ENCODE data around the gene HOXD10.

The HOXD10 gene

DNA sequence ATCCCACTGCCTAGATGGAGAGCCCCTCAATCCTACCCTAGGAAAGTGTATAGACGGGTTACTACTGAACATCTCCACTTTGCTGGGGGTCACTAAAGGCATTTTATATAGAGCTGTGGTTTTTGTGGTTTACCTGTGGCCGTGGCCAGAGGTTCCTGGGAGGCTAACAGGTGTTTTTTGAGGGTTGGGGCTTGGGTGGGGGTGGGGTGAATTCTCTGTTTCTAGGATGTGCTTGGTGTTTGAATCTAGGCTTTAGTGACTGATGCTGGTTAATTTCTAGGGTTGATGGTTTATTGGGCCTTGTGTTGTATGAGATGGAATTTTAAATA is 20.6 kb downstream of the HOXD10 start:
- DNase-seq = no peak

DNA sequence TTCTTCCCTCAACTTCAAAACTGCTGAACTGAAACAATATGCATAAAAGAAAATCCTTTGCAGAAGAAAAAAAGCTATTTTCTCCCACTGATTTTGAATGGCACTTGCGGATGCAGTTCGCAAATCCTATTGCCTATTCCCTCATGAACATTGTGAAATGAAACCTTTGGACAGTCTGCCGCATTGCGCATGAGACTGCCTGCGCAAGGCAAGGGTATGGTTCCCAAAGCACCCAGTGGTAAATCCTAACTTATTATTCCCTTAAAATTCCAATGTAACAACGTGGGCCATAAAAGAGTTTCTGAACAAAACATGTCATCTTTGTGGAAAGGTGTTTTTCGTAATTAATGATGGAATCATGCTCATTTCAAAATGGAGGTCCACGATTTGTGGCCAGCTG is 21.3 kb downstream of the HOXD10 start:
- no peak for DNase-seq

GRCh38 chr2:176138526-176138922 is 21.9 kb downstream of the HOXD10 start:
- DNase-seq = no peak

GRCh38 chr2:176138923-176139660 is 22.5 kb downstream of the HOXD10 start:
- no peak for DNase-seq

GRCh38 chr2:176139661-176140512 is 23.3 kb downstream of the HOXD10 start:
- no peak for DNase-seq

DNA sequence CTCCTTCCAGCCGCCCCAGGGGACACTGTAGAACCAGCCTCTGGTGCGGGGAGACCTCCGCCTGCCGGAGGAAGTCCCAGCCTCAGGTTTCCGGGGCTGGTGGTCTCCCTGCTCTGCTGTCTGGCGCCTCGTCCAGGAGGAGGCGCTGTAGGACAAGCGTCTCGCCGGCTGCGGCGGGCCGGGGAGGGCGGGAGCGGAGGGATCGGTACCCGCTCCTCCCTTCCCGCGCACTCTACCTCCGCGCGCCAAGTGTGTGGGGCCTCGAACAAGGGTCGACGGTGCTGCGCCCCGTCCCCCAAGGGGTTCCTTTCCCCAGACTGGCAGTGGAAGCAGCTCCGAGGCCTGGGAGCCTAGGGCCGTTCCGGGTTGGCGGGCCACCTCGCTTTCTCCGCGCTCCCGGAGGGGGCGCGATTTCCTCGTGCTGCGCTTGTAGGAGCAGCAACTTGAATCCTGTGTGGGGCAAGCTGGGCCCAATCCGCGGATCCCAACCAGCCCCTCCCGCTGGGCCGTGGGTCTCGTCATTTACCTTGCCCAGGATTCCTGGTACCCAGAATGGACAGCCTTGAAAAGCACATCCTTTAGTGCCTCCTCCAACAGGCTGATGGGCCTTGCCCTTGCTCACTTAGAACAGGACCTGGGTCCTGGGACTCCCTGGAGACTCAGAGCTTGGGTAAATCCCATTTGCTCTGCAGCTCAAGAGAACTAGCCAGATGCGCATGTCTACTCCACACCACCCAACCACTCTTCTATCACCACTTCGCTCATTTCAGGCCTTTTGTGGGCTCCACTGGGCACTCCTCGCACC is 24.1 kb downstream of the HOXD10 start:
- DNase-seq = no peak

- no peak for DNase-seq
Observed at GRCh38 chr2:176142281-176142680, 25.7 kb downstream of the HOXD10 start.

GRCh38 chr2:176145085-176145969 is 28.7 kb downstream of the HOXD10 start:
- no peak for DNase-seq

- DNase-seq = no peak
Observed at GRCh38 chr2:176146101-176146500, 29.5 kb downstream of the HOXD10 start.

GRCh38 chr2:176146645-176147044 is 30.1 kb downstream of the HOXD10 start:
- no peak for DNase-seq

- DNase-seq = no peak
Observed at GRCh38 chr2:176147210-176147799, 30.7 kb downstream of the HOXD10 start.

DNA sequence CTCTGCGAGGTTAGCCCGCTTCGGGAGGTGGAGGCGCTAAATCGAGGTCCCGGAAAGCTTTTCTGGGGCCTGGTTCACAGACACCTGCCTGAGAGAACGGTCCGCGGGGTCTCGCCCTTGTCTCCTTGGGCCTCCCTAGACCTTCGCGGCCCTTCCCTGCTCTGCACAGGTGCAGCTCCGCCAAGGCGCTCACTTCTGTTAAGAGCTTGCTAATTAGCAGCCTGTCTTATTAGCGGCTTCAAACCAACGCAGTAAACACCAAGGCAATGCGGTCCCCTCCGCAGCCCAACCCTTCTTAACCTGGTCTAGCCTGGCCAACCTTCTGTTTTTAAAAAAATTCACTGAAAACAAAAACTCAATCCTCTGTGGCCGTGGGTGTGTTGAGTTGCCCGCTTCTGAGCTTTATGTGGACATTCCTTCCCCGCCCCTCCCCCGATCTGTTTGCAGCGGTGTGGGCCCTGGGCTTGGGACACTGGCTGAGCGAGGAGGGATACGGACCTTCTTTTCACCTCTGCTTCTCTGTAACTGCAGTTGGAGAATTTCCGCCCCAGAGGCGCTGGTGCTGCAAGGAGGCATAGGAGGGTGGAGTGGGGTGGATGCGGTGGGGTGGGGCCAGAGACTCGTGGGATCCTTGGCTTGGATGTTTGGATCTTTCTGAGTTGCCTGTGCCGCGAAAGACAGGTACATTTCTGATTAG is 31.4 kb downstream of the HOXD10 start:
- DNase-seq = no peak

DNA sequence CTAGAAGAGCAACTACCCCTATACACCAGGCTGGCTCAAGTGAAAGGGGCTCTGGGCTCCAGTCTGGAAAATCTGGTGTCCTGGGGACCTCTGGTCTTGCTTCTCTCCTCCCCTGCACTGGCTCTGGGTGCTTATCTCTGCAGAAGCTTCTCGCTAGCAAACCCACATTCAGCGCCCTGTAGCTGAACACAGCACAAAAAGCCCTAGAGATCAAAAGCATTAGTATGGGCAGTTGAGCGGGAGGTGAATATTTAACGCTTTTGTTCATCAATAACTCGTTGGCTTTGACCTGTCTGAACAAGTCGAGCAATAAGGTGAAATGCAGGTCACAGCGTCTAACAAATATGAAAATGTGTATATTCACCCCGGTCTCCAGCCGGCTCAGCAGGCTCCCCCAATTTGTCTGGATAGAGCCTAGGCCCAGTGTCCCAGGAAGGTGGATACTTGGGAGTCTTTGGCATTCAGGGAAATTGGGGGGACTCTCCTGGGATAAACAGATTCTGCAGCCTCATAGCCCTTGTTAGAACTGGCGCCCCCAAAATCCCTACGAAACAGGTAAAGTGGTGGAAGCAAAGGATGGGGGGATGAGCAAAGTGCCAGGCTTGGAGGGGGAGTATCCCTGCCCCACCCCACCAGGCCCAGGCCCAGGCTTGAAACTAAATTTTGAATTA is 32.3 kb downstream of the HOXD10 start:
- no peak for DNase-seq

DNA sequence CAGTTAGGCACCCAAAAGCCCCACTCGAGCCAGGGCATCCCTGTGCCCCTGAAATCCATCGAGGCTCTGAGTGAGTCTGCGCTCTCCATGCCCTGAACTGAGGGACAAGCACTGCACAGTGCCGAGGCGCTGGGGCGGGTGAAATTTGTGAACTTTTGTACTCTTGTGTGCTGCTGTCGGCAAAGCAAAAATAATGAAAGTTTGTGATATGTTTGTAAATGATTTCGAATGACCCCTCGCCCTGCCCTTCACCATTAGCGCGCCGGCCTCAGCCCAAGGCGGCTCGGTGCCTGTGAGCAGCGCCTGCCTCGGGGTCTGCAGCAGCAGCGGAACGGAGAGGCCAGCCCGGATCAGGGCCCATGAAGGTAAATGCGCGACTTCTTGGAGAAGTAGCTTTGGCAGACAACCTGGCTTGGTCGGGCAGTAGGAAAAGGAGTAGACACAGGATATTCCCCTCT is 32.9 kb downstream of the HOXD10 start:
- DNase-seq = no peak

DNA sequence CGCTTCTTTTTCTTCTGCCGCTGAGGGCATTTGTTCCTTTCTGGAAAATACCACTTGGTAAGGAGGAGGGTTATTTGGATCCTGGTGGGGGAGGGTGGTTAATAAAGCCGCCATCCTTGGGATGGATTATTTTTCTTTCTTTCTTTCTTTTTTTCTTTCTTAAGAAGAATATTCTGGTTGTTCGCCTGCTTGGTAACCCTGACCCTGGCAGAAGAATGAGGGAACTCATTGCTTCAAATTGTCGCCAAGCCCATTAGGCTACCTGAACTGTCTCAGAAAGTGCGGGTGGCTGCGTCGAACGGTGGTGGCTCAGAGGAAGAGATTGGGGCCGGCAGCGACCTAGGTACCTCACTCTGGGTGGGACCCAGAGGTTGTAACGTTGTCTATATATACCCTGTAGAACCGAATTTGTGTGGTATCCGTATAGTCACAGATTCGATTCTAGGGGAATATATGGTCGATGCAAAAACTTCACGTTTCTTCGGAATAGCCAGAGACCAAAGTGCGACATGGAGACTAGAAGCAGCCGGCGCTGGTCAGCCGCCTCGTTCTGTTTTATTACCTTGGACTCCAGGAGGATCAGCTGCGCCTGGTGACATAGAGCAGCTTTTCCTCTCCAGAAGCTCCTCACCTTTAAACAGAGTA is 33.5 kb downstream of the HOXD10 start:
- DNase-seq = no peak

DNA sequence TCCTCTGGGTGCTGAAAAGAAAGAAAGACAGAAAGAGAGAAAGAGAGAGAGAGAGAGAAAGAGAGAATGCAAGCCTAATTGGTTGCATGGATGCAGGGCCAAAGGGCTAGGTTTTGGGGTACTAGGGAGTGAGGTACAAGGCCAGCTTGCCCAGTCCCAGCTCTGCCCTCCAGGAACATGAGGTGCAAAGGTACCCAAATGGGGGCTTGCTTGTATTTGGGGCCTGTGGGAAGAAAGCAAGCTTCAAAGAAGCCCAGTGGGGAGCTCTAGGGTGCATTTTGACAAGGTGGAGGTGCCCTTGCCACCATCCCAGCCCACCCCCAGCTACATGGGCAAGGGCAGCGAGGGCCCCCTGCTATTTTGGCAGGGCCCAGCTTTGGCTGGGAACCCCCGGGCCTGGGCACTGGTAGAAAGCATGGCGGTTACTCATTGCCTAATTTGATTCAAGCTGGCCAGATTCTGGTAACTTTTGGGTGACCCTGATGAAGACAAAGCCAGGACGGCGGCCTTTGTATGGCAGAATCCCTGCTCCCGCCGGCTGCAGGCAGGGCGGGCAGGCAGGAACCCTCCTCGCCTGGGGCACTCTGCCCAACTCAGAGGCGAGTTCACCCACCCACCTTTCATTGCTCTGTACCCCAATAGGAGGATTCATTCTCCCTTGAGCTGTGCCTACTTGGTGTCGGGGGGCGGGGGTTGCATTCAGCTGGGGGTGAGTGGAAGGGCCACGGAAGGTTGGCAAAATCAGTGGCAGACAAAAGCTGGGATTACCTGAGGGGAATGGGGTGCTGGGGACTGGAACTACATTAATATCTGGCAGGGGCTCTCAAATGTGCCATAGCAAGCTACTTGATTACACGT is 34.2 kb downstream of the HOXD10 start:
- DNase-seq = no peak

- DNase-seq = no peak
Observed at GRCh38 chr2:176151442-176152287, 35.1 kb downstream of the HOXD10 start, which contains the start of gene HOXD4. HOXD4 (plus strand) TSS chr2:176151550; CDS start chr2:176151634, 84 bp downstream.
